ENCODE results near the gene DSCAML1. TPM values are rescaled to one million over a fixed set of nuclear protein-coding genes. Genes with fewer than 3 reads are reported as not detected.

DSCAML1 gene, protein sequence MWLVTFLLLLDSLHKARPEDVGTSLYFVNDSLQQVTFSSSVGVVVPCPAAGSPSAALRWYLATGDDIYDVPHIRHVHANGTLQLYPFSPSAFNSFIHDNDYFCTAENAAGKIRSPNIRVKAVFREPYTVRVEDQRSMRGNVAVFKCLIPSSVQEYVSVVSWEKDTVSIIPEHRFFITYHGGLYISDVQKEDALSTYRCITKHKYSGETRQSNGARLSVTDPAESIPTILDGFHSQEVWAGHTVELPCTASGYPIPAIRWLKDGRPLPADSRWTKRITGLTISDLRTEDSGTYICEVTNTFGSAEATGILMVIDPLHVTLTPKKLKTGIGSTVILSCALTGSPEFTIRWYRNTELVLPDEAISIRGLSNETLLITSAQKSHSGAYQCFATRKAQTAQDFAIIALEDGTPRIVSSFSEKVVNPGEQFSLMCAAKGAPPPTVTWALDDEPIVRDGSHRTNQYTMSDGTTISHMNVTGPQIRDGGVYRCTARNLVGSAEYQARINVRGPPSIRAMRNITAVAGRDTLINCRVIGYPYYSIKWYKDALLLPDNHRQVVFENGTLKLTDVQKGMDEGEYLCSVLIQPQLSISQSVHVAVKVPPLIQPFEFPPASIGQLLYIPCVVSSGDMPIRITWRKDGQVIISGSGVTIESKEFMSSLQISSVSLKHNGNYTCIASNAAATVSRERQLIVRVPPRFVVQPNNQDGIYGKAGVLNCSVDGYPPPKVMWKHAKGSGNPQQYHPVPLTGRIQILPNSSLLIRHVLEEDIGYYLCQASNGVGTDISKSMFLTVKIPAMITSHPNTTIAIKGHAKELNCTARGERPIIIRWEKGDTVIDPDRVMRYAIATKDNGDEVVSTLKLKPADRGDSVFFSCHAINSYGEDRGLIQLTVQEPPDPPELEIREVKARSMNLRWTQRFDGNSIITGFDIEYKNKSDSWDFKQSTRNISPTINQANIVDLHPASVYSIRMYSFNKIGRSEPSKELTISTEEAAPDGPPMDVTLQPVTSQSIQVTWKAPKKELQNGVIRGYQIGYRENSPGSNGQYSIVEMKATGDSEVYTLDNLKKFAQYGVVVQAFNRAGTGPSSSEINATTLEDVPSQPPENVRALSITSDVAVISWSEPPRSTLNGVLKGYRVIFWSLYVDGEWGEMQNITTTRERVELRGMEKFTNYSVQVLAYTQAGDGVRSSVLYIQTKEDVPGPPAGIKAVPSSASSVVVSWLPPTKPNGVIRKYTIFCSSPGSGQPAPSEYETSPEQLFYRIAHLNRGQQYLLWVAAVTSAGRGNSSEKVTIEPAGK (N-terminal part only)
- total RNA-seq, result under 1 TPM; 0.29 to 0.67 TPM

GRCh38 chr11:117796872-117797529 is at the start of gene DSCAML1:
Gene DSCAML1 (minus strand): TSS chr11:117797216. CDS start chr11:117797079, 137 bp downstream.
- H3K27me3 Mint-ChIP-seq, result peaks cover 53% of the 10 kb centered on the region
- H3K4me3 Mint-ChIP-seq, result no peak within 1 kb of the TSS
- H3K27ac Mint-ChIP-seq, result no peak within 1 kb of the TSS
- no peaks in the 10 kb centered on the region for H3K9me3 Mint-ChIP-seq
- intact Hi-C loops (cut with micrococcal nuclease), result no loop called here
- no peaks in the 10 kb centered on the region for H3K36me3 Mint-ChIP-seq
- DNase-seq, result peak; percentile 42
- CTCF ChIA-PET, result interaction anchor here (1.3 to 2.8 kb wide), 3 partner anchors 11 to 371 kb away, joined by 3 to 19 read pairs (median 8); no protein-coding TSS in a partner anchor
- POLR2A ChIA-PET, result no interaction called here
- peaks cover 7% of the 10 kb centered on the region for H3K4me1 Mint-ChIP-seq (ENCODE audit: low read depth)

DNA sequence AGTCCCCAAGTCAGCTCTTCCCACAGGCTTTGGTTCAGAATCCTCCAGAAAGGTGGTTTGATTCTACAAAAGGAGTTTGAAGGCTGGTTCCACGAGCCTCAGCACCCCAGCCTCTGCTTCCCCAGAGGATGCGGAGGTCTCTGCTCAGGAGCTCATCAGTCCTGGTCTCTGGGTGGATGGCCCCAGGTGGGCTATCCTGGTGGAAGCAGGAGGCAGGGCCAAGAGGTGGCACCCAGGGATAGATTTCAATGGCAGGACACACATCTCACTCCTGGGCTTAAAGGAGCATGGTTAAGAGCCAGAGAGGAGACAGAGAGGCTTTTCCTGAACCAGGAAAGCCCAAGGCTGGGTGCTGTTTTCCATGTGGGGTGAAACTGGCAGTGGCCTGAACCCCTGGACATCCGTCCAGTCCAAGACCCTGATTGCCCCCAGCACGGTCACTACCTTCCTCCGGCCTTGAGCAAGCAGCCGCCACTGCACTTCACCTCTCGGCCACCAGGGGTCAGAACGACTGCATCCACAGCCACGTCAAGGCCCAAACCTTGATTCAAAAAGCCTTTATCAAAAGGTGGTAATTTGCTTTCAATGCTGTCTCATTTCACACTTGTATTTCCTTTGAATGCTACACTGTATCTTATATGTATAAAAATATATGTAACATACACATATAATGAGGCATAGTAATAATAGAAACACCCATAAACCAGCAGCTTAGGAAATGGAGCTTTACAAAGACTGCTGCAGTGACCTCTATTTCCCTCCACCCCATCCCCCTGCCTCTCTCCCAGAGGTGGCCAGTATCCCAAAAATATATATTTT is 46.9 kb upstream of the DSCAML1 start:
- POLR2A ChIA-PET, result interaction anchor here (1.0 to 1.1 kb wide), 2 partner anchors 103 to 159 kb away, joined by 3 read pairs; no protein-coding TSS in a partner anchor
- no peak overlapping the region for H3K27ac Mint-ChIP-seq
- CTCF ChIA-PET, result interaction anchor here (0.6 to 7.3 kb wide), 39 partner anchors 10 to 328 kb away, joined by 3 to 219 read pairs (median 4); partner anchors contain the start of gene FXYD2

GRCh38 chr11:117842131-117842941 is 45.3 kb upstream of the DSCAML1 start:
- ChIA-PET POLR2A (interaction anchor here (0.6 kb wide), 1 partner anchor 104 kb away, joined by 3 read pairs; no protein-coding TSS in a partner anchor), CTCF (interaction anchor here (0.6 to 7.3 kb wide), 13 partner anchors 19 to 211 kb away, joined by 3 to 219 read pairs (median 9); partner anchors contain the start of gene FXYD2)
- H3K4me1 Mint-ChIP-seq (ENCODE audit: low read depth), result no peaks in the 10 kb centered on the region
- intact Hi-C loops (cut with micrococcal nuclease), result no loop called here
- no peak overlapping the region for H3K4me3 Mint-ChIP-seq
- no peak overlapping the region for H3K27ac Mint-ChIP-seq
- no peaks in the 10 kb centered on the region for H3K27me3 Mint-ChIP-seq
- no peak for DNase-seq
- no peaks in the 10 kb centered on the region for H3K36me3 Mint-ChIP-seq
- no peaks in the 10 kb centered on the region for H3K9me3 Mint-ChIP-seq

More for the DNA sequence above, 46.9 kb upstream of the DSCAML1 start:
- intact Hi-C loops (cut with micrococcal nuclease), result loop anchor here (1.0 to 2.0 kb wide), 4 partner anchors 21 to 209 kb away; no protein-coding TSS in a partner anchor
- no peak overlapping the region for H3K4me3 Mint-ChIP-seq
- H3K4me1 Mint-ChIP-seq (ENCODE audit: low read depth), result no peaks in the 10 kb centered on the region
- no peaks in the 10 kb centered on the region for H3K9me3 Mint-ChIP-seq
- no peaks in the 10 kb centered on the region for H3K36me3 Mint-ChIP-seq
- no peaks in the 10 kb centered on the region for H3K27me3 Mint-ChIP-seq
- DNase-seq, result peak; percentile 90

- Mint-ChIP-seq H3K4me1 (ENCODE audit: low read depth) (no peaks in the 10 kb centered on the region), H3K27ac (no peak overlapping the region), H3K4me3 (no peak overlapping the region), H3K9me3 (no peaks in the 10 kb centered on the region), H3K27me3 (peaks cover under 1% of the 10 kb centered on the region), H3K36me3 (no peaks in the 10 kb centered on the region)
- POLR2A ChIA-PET, result no interaction called here
- CTCF ChIA-PET, result interaction anchor here (7.2 to 7.3 kb wide), 2 partner anchors 105 to 212 kb away, joined by 154 to 219 read pairs; no protein-coding TSS in a partner anchor
- DNase-seq, result no peak
- intact Hi-C loops (cut with micrococcal nuclease), result no loop called here
Observed at GRCh38 chr11:117841551-117842031, 44.6 kb upstream of the DSCAML1 start.

GRCh38 chr11:117840881-117841550 is 44.0 kb upstream of the DSCAML1 start:
- Mint-ChIP-seq H3K27me3 (peaks cover 2% of the 10 kb centered on the region), H3K27ac (no peak overlapping the region), H3K4me1 (ENCODE audit: low read depth) (no peaks in the 10 kb centered on the region), H3K4me3 (no peak overlapping the region), H3K9me3 (no peaks in the 10 kb centered on the region), H3K36me3 (no peaks in the 10 kb centered on the region)
- ChIA-PET POLR2A (no interaction called here), CTCF (interaction anchor here (1.2 to 7.3 kb wide), 3 partner anchors 33 to 212 kb away, joined by 6 to 219 read pairs (median 154); no protein-coding TSS in a partner anchor)
- intact Hi-C loops (cut with micrococcal nuclease), result no loop called here
- DNase-seq, result no peak

DNA sequence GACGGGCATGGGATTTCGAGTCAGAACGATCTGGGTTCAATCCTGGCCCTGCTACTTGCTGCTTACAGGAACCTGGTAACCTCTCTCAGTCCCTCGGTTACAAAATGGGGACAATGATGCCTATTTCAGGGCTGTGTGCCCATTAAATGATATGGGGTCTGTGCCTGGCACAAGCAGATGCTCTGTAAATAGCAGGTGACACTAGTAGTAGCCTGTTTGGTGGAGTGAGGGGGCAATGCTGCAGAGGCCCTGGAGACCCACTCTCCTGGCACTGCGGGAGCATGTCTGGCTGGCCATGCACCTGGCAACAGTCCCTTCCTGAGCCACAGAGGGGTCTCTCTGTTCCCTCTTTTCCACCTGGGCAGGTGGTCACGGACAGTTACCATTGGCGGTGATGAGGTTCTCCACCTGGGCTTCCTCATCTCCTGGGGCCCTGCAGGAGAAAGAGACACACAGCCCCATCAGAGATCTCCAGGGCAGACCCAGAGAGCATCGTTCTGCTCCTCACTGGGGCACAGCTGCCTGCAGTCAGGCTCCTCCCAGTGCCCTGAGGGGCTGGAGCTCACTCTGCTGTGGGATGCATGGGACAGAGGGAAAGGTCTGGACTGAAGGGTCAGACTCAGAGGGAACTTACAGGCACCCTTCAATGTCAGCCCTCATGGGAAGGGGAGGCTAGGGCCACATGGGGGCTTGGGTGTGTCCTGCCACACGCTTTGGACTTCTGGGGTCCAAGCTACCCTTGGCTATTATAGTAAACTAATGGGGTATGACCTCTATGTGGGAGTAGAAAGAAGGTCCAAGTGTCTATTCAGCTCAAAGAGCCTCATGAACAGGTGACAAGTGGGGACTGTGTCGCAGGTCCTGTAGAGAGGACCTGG is 43.2 kb upstream of the DSCAML1 start:
- Mint-ChIP-seq H3K4me3 (no peak overlapping the region), H3K27me3 (peaks cover 2% of the 10 kb centered on the region), H3K36me3 (no peaks in the 10 kb centered on the region), H3K27ac (no peak overlapping the region), H3K4me1 (ENCODE audit: low read depth) (no peaks in the 10 kb centered on the region), H3K9me3 (no peaks in the 10 kb centered on the region)
- DNase-seq, result no peak
- ChIA-PET CTCF (interaction anchor here (1.2 to 7.3 kb wide), 3 partner anchors 33 to 213 kb away, joined by 6 to 219 read pairs (median 154); no protein-coding TSS in a partner anchor), POLR2A (no interaction called here)
- intact Hi-C loops (cut with micrococcal nuclease), result no loop called here

- peaks cover 2% of the 10 kb centered on the region for H3K27me3 Mint-ChIP-seq
- H3K4me3 Mint-ChIP-seq, result no peak overlapping the region
- H3K9me3 Mint-ChIP-seq, result no peaks in the 10 kb centered on the region
- DNase-seq, result no peak
- no peaks in the 10 kb centered on the region for H3K4me1 Mint-ChIP-seq (ENCODE audit: low read depth)
- ChIA-PET CTCF (no interaction called here), POLR2A (interaction anchor here (0.5 kb wide), 1 partner anchor 467 kb away, joined by 6 read pairs; no protein-coding TSS in a partner anchor)
- intact Hi-C loops (cut with micrococcal nuclease), result no loop called here
- H3K36me3 Mint-ChIP-seq, result no peaks in the 10 kb centered on the region
- H3K27ac Mint-ChIP-seq, result no peak overlapping the region
Observed at GRCh38 chr11:117839380-117839881, 42.4 kb upstream of the DSCAML1 start.

- ChIA-PET CTCF (interaction anchor here (1.0 kb wide), 1 partner anchor 108 kb away, joined by 3 read pairs; no protein-coding TSS in a partner anchor), POLR2A (interaction anchor here (0.5 kb wide), 1 partner anchor 467 kb away, joined by 6 read pairs; no protein-coding TSS in a partner anchor)
- Mint-ChIP-seq H3K27me3 (peaks cover 2% of the 10 kb centered on the region), H3K9me3 (no peaks in the 10 kb centered on the region), H3K4me3 (no peak overlapping the region), H3K36me3 (no peaks in the 10 kb centered on the region), H3K27ac (no peak overlapping the region), H3K4me1 (ENCODE audit: low read depth) (no peaks in the 10 kb centered on the region)
- no peak for DNase-seq
- intact Hi-C loops (cut with micrococcal nuclease), result no loop called here
Observed at GRCh38 chr11:117838901-117839300, 41.9 kb upstream of the DSCAML1 start.
